G401.6 (cell line): ENCODE measurements around the gene KCNN3.

ENCODE experiments used
- FAIRE-seq: peaks from 2 replicates; lab custom pipeline; 2012; peaks lifted over from hg19 to GRCh38; lab: Jason Lieb, UNC

KCNN3 gene

DNA sequence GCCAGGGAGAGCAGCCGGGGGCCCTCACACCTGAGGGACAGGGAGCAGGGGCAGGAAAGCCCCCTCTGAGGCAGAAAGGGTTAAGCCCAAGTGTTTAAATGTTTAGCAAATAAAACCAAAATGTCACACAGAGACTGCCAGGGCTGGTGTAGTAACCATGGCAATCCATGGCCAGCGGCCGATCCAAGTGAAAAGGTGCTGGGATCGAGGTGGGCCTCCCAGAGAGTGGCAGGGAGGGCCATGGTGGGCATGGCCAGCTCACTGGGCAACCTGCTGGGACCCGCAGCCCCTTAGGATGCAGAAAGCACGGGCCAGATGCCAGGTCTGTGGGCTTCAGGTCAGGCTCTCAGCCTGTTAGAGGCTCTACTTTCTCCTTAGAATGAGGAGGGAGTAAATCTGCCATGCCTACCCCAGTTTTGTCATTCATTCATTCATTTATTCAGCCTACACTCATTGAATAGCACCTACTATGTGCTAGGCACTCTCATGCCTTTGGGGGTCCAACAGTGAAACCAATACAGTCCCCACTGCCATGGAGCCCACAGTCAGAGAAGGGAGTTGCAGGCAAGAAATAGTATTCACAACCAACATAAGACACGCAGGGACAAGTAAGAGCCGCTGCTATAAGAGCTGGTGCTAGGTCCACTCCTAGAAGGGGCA, 56.1 kb downstream of the KCNN3 start:
- no peak for FAIRE-seq

DNA sequence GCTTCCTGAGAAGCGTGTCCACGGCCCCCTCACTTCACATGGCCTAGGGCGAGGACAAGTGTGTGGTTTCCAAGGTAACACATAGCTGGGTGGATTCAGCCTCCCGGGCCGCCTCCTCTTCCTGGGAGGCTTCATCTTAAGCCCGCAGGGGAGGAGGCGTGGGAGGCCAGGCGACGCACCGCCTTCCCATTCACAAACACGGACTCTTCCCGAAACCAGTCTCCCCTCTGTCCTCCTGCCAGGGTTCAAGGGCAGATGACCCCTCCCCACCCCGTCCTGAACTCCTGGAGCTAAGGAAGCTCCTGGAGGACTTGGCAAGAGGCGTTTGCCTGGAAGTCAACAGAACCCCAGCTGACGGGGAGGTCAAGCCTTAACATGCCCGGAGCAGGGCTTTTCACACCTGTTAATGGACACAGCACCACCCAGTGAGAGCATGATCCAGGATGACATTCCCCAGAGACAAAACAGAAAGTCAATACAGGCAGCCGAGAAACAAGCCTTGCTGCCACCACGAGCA, 56.7 kb downstream of the KCNN3 start:
- FAIRE-seq: no peak

DNA sequence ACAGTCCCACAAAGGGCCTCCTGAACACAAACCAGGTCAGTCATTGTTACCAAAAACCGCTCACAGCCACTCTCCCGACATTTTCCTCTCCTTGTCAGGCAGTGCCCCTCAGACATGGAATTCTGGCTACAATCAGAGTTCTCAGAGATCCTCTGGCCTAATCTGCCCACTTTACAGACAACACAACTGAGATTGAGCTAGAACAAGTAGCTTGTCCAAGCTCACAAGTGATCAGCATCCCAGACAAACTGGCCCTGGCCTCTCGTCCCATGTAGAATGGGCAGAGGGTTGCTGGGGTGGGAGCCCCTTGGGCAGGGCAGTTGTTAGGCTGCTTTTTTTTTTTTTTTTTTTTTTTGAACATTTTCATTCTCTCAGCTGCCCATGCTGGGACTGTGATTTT, 57.2 kb downstream of the KCNN3 start:
- no peak for FAIRE-seq

DNA sequence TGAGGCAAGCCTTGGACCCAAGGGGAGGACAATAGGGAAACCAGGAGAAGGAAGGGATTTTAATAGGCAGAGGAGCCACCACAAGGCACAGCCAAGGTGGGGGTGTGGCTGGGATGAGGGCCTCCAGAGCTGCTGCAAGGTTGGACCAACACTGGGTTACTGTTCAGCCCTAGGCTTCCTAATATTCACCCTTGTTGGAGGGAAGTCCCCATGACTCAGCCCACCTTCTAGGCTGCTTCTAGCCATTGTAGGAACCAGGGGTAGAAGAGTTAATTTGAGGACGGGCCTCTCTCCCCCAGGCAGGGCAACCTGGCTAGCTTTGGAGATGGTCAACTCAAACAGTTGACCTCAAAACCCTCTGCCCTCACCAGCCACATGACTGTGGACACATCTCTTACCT, 59.5 kb downstream of the KCNN3 start:
- FAIRE-seq: no peak

DNA sequence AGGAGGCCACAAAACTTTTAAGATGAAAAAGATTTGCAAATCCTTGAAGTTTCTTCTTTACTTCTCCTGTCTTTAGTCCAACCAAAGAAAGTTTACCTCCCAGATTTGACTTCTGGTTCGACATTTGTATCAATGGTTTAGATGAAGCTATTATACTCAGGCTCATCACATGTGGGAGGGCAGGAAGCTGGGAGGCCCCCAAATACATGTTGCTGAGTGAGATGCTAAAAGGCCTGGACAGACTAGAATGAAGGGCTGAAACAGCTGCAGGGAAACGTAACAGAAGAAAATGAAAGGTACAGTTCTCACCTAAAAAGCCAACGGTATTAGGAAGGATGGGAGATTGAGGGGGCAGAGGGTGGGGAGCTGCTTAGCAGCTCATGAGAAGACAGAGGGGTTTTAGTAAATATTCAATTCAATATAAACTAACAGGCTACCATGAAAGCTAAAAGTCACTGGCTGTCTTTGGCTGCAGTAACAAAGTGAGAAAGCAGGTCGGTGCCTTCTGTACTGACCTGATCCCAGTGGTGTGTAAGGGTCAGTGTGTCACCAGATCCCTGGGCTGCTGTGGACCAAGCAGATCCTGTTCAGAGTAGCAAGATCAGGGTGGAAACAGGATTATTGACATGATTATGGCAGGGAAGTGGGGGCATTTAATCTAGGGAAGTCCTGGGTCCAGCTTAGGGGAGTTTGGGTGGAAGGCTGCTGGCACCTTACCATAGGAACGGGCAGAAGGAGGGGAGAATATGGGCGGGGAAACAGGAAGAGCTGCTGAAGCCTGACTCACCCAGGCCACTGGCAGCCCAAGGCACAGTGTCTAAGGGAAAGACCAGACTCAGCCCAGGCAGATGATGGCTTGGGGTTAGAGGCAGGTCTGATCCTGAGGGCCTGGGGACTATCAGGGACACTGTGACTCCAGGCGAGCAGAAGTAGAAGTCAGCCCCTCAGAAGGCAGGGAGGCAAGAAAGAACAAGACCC, 60.4 kb downstream of the KCNN3 start:
- FAIRE-seq: no peak

DNA sequence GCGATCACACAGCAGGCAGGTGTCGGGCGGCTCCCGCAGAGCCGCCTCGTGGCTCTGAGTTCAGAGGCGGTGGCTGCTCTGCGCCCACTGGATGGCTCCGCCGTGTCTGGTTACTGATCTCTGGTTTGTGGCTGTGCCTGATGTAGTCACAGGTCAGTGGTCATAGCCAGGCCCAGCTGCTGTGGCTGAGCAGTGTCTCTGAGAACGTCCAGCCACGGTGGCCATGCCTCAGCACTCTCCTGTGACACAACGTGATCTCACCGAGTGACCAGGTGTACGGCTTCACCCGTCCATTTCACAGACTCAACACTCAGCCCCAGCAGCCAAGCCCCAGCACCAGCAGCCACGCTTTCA, 61.2 kb downstream of the KCNN3 start:
- FAIRE-seq: no peak

DNA sequence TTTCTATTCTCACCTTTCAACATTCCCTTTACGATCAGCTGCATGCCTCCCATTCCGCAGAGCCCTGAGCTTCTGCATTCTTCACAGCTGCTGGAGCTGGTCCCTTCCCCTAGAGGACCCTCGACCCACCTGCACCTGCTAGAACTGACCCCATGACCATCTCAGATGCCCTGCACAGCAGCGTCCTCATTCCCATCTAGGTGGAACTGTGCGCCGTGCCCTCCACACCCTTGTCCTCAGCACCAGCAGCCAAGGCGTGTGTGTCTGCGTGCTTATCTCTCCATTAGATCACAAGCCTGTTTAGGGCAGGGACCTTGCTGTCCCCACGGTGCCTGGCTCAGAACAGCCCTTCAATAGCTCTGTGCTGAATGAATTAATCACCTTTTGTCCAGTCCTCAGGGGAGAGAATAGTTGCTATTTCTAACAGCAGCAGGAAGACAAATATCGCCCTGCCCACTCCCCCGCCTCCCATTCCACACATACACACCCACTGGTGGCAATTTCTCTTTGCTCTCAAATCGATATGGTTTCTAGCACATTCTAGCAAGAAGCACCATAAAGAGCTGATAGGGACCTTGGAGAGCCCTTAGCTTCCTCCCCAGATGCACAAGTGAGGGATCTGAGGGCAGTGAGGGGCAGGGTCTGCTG, 61.7 kb downstream of the KCNN3 start:
- no peak for FAIRE-seq

DNA sequence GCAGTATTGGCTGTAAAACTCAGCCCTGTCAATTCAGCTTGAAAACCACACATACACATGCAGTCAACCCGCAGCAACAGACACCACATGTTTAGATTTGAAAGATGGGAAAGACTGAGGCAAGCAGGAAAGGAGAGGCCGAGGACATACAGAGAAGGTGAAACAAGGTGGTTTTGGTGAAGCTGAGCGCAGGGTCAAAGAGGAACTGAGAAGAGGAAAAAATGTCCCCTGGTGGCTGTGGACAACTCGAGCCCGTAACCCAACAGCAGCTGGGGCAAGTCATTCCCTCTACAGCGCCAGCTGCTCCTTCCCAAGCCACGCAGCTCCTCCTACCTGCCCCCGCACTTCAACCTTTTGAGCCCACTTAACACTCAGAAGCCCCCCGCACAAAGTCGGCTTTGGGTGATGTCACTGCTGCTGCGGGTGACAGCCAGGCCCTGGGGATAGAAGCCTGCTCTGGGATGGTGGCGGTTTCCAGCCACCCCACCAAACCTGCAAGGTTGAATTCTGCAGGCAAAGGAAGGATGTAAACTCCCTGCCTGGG, 63.0 kb downstream of the KCNN3 start:
- FAIRE-seq: no peak

DNA sequence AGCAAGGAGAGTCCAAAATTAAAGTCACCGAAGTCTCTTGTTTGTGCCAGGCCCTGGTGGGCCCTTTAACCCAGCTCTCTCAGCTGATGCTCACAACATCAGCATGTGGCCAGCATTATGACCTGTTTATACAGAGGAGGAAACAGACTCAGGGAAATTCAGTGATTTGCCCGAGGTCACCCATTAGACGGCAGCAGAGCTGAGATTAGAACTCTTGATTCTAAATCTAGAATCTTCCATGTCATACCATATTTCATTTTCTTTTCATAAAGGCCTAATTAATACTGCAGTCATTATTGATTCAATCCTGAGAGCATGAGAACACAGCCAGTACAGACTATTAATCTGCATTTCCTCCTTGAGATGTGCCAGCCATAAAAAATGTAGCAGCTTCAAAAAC, 63.7 kb downstream of the KCNN3 start:
- no peak for FAIRE-seq

DNA sequence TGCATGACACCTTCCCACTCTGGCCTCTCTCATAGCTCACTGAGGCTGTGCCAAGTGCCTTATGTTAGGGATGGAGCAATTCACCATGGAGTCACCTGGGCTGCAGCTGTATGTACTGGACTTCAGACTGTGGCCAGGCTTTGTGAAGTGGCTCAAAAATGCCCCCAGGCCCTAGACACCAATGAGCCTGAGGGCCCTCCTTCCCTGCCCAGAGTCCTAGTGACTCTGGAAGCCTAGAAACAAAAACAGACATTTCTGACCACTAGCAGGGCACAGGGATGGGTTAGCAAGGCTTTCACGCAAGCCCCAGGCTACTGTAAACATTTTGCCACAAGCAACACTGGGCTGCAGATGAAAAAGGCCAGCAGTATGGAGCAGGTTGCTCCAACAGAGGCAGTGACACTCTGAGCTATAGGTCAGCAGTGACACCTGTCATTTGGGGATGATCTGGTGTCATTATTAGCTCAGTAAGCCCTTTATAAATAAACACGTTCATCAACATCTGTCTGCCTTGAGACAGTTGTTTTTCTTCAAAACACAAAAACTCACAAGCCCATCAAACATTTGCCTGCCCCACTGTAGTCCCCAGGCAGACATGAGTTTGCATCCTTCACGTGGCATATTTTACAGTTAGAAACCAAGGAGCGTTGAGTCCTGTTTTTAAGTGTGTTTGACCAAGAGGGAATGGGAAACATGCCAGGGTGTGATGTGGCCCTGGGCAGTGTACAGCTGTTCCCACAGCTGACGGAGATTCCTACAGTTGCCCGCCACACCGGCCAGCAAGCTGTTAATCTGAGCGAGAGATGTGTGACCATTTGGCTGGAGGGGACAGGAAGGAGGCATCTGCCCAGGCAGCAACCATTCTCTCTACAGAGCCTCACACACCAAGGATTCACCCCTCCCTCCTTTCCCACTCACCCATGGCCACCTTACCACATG, 66.8 kb downstream of the KCNN3 start:
- FAIRE-seq: no peak

DNA sequence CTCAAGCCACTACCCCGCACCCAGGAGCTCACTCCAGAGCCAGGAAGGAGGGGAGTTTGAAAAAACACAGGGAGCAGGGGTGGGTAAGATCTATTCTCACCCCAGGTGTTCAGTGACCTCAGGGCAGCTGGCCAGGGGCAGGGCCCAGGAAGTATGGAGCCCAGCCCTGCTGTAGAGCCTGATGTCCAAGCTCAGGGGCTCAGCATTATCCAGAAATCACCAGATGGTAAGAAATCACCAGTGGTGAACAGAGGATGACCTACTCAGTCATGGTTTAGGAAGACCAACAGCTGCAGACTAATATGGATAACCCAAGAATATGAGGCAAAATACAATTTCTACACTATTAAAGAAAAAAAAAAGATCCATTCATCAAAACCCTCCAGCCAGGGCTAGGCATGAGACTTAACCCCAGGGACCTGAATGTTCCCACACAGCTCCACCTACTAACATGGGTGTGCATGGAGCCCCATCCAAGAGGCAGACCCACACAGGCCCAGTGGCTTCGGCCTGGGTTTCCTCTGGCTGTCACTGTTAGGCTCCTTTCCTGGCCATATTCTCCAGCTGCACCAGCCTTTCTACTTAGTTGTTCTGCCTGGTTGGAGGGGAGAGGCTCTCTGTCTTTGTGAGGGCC, 67.6 kb downstream of the KCNN3 start:
- FAIRE-seq: no peak

DNA sequence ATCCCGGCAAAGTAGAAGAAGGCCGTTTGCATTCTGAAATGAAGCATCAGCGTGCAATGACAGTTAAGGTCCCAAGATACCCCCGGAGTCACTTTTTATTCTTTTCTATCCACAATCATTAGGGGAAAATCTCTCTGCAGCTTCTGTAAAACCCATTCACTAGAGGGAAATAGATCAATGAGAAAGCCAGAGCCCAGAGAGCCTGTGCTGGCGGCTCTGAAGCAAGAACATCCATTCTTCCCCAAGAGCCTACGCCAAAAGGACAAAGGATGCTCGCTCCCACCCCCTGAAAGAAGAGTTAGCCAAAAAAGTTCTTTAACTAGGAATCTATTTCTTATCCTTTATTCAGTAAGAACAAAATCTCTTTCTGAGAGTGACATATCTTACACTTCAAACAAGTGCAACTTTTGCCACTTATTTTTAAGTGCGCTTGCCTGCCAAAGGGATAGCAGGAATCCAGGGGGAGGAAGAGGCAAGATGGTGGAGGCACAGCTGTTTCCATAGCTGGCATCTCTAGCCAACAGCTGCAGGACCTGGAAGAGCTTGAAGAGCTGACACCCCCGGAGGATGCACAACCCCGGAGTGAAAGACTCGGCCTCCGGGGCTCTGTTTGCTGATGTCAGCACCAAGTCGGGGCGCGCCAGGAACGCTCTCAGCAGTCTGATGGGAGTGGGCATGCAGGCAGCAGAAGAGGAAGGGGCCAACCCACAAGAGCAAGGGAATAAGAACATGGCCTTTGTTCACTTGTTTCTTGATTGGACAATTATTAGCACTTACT, 68.7 kb downstream of the KCNN3 start:
- FAIRE-seq: no peak

DNA sequence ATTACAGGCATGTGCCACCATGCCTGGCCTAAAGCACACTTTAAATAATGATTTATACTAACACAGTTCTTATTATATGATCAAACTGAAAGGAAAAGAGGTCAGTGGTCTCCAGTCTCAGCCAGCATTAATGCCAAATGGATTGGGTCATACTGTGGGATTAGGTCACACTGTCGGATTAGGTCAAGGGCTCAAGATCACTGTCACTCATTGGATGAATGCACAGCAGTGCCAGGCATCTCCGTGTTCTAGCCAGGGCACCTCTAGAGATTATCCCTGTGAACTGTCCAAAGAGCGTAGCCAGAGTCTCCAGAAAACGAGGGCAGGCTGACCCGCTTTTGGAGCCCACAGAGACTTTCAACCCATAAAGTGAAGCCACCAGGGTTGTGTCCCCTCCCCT, 70.9 kb downstream of the KCNN3 start:
- FAIRE-seq: no peak

DNA sequence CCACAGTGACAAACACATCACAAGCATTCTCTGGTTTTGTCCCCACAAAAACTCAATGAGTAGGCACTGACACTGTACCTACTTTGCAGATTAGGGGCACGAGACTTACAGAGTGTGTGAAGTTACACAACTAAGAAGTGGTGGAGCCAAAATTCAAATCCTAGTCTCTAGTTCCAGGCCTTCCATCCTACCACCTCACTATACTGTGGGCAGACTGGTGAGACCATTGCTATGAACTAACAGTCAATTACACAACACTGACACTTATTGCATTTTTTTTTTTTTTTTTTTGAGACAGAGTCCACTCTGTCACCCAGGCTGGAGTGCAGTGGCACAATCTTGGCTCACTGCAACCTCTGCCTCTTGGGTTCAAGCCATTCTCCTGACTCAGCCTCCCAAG, 71.4 kb downstream of the KCNN3 start:
- no peak for FAIRE-seq

DNA sequence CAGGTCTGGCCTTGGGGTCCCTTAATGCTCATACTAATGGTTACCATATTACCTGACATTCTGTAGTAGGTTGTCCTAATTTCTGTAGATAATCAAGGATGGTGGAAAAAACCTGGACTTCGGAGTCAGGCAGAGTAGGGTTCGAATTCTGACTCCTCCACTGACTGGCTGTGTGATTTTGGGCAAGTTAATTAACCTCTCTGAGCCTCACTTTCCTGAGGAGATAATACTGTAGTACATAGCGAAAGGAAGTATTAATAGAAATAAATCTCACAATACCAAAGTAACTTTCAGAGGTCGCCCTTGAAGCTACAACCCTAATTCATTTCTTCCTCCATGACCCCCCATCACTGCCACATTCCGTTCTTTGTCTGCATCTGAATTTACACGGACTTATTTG, 72.9 kb downstream of the KCNN3 start:
- no peak for FAIRE-seq

DNA sequence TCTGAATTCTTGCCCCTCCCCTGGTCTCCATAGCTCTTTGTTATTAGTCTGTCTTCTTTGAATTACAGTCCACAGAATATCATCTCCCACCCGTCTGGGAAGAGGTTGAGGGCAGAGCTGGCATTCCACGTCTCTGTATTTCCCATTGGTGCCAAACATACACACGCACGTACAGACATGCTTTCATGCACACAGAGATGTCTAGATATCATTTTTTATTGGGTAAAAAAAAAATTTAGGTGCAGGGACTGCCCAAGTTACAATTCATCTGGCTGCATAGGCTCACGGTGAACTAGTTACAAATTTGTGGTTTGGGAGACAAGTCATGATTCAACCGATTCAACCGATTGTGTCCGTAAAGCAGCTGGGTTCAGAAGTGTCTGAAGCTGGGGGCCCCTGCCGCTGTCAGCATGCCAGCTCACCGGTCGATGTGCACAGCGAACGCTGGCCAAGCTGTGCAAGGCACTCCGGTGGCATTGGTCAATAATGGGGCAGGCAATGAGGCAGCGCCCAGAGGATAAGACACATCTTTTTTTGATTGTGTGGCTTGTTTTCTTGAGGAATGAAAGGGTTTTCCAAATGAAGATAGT, 73.7 kb downstream of the KCNN3 start:
- FAIRE-seq: no peak

DNA sequence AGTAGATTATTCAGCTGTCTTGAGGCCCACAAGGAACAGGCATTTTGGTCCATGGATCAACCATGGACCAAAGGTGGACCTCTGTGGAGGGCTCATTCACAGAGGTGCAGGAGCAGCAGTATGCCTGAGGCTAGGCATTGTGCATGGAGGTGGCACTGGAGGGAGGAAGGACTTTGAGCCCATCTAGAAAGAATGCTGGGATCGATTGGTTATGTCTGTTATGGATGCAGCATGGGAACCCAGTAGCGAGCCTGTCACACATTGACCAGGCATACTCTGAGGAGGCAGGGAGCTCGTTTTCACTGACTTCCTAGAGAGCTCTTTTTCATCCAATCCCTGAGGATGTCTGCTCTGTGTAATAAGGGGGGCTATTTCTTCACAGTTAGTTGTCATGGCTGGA, 75.5 kb downstream of the KCNN3 start:
- FAIRE-seq: no peak

DNA sequence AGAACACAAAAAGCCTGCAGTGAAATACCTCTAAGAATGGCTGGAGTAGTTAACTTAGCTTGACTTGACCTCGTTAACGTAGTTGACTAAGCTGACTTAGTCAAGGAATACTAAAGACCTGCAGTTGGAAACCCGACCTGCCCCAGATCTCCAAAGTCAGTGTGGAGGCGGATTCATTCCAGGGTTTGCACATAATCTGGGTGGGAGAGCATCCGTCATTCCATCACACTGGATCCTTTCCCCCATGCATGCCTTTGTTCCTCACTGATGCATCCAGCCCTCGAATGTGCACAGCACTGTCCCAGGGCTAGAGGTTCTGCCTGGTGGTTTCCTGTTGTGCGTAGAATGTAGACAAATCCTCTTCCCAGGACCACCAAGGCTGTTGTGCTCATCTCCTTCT, 76.4 kb downstream of the KCNN3 start:
- no peak for FAIRE-seq

DNA sequence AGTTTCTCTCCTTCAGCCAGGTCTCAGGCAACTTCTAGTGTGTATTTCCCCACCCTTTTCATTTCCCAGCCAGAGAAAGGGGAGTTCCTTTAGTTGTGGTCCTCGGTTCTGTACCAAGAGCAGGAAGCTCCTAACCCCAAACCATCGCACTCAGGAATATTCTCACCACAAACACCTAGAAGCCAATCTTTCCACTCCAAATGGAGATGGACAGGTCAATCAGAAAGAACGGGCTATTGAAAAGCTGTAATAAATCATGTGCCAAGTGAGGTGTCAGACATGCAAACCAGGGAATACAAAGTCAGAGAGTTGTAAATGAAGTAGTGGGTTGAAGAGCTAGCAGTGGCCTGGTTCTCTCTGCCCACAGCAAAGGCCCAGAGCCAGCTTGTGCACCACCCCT, 77.2 kb downstream of the KCNN3 start:
- no peak for FAIRE-seq
